ENCODE results near the gene KRTAP2-3.
"Not testable (repeated sequence)": the region's sequence is repeated elsewhere in the genome, so short reads cannot be mapped to it uniquely, and the experiment has no call there.

Gene KRTAP2-3

DNA sequence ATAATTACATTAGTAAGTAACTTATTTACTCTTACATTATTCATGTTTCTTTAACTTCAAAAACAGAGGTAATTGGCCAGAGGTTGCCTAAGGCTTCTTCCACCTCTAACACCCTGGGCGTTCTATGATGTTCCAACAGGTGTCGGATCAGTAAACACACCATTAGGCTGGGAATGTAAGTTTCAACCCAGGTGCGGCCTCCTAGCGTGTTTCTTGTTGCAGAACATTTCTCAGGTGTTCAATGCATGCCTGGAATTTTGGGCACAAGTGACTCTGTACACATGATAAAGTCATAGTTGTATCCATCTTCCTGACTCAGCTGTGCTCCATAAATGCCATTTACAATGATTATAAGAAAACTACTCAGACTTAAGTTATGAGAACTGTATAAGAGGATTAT is 5.9 kb downstream of the KRTAP2-3 start:
- Histone ChIP-seq H3K27me3 (ENCODE audit: control insufficient read depth, insufficient read depth, low read length) (no peaks in the 10 kb centered on the region), H3K4me1 (ENCODE audit: control insufficient read depth, insufficient read depth, low read length) (no peaks in the 10 kb centered on the region), H3K9ac (ENCODE audit: low read depth, low read length) (no peak overlapping the region), H3K36me3 (ENCODE audit: control insufficient read depth, insufficient read depth, low read length) (no peaks in the 10 kb centered on the region), H3K27ac (ENCODE audit: low read depth, low read length) (no peak overlapping the region), H3K9me3 (ENCODE audit: control insufficient read depth, insufficient read depth, low read length) (no peaks in the 10 kb centered on the region), H3K4me3 (ENCODE audit: low read depth, low read length) (no peak overlapping the region)

DNA sequence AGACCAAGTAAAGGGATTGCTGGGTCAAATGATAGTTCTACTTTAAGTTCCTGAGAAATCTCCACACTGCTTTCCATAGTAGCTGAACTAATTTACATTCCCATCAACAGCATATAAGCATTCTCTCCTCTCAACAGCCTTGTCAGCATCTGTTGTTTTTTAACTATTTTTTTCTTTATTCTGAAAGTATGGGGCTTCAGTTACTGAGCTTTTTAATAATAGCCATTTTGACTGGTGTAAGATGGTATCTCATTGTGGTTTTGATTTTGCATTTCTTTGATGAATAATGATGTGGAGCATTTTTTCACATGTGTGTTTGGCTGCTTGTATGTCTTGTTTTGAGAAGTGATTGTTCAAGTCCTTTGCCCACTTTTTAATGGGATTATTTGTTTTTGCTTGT is 7.3 kb downstream of the KRTAP2-3 start:
- 0 out of 2 replicates have a peak, but pooled peaks cover 5% of the 10 kb centered on the region for H3K4me1 ChIP-seq (ENCODE audit: control insufficient read depth, insufficient read depth, low read length)
- H3K27me3 ChIP-seq (ENCODE audit: control insufficient read depth, insufficient read depth, low read length) = no peaks in the 10 kb centered on the region
- no peak overlapping the region for H3K27ac ChIP-seq (ENCODE audit: low read depth, low read length)
- no peaks in the 10 kb centered on the region for H3K9me3 ChIP-seq (ENCODE audit: control insufficient read depth, insufficient read depth, low read length)
- no peak overlapping the region for H3K4me3 ChIP-seq (ENCODE audit: low read depth, low read length)
- H3K36me3 ChIP-seq (ENCODE audit: control insufficient read depth, insufficient read depth, low read length) = no peaks in the 10 kb centered on the region
- no peak overlapping the region for H3K9ac ChIP-seq (ENCODE audit: low read depth, low read length)

DNA sequence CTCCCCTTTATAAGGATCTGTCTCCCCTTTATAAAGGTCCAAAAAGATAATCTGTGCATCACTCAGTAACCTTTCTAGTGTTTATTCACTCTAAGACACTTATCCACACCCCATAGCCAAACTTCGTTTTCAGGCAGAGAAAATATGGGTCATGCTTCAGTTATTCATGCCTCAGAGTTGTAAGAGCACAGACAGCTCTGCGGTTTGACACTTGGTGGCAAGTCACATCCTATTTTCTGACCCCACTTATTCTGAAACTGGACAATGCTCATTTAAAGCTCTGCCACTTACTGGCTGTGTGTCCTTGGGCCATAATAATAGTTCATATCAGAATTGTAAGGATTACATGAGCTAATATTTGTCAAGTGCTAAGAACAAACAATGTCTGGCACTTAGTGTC is 10.8 kb downstream of the KRTAP2-3 start:
- H3K36me3 ChIP-seq (ENCODE audit: control insufficient read depth, insufficient read depth, low read length) = no peaks in the 10 kb centered on the region

DNA sequence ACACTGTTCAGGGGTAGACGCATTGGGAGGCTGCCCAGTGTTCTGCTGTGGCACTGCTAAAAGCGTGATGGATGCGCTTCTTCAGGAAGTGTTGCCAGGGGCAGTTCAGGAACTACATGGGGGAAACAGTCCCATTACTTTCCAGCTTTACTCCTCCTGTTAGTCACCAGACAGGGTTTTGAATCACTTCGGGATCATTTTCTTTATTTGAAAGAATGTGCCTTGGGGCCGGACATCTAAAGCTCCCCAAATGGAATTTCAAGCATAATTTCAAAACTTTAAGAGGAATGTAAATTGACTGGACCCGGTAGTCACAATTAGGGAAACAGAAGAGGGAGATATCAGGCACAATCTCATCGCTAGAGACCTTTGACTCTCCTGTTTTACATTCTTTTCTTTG is 11.5 kb downstream of the KRTAP2-3 start:
- Histone ChIP-seq H3K9ac (ENCODE audit: low read depth, low read length) (no peak overlapping the region), H3K27me3 (ENCODE audit: control insufficient read depth, insufficient read depth, low read length) (no peaks in the 10 kb centered on the region), H3K9me3 (ENCODE audit: control insufficient read depth, insufficient read depth, low read length) (no peaks in the 10 kb centered on the region), H3K27ac (ENCODE audit: low read depth, low read length) (no peak overlapping the region), H3K4me1 (ENCODE audit: control insufficient read depth, insufficient read depth, low read length) (0 out of 2 replicates have a peak, but pooled peaks cover 5% of the 10 kb centered on the region), H3K36me3 (ENCODE audit: control insufficient read depth, insufficient read depth, low read length) (no peaks in the 10 kb centered on the region), H3K4me3 (ENCODE audit: low read depth, low read length) (no peak overlapping the region)

More for the DNA sequence above, 10.8 kb downstream of the KRTAP2-3 start:
- no peak overlapping the region for H3K27ac ChIP-seq (ENCODE audit: low read depth, low read length)
- no peaks in the 10 kb centered on the region for H3K27me3 ChIP-seq (ENCODE audit: control insufficient read depth, insufficient read depth, low read length)
- H3K4me3 ChIP-seq (ENCODE audit: low read depth, low read length) = no peak overlapping the region
- no peaks in the 10 kb centered on the region for H3K9me3 ChIP-seq (ENCODE audit: control insufficient read depth, insufficient read depth, low read length)
- no peak overlapping the region for H3K9ac ChIP-seq (ENCODE audit: low read depth, low read length)
- H3K4me1 ChIP-seq (ENCODE audit: control insufficient read depth, insufficient read depth, low read length) = 0 out of 2 replicates have a peak, but pooled peaks cover 5% of the 10 kb centered on the region

DNA sequence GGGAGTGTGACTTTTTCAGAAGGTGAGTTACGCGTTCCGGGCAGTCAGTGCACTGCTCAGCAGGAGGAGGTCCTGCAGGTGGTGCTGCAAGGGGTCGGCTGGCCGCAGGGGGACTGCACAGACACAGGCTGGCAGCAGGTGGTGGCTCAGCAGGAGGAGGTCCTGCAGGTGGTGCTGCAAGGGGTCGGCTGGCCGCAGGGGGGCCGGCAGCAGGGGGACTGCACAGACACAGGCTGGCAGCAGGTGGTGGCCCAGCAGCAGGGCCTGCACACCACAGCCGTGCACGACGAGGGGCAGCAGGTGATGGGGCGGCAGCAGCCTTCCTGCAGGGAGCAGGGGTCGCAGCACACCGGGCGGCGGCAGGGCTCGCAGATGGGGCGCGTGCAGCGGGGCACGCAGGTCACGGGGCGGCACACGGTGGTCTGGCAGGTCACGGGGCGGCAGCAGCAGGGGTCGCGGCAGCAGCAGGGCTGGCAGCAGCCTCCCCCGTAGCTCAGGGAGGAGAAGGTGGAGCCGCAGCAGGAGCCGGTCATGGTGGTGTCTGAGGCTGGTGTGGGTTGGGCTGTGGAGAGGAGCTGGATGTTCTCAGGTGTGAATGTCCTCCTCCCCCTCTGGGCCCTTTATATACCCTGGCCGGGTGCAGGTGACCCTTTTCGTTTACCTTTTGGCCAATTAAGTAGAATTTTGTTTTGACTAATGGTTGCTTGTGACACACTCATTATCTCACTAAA is 13.0 kb downstream of the KRTAP2-3 start, which contains the start of gene KRTAP2-1:
TSS of gene KRTAP2-1 (minus strand) at position 582 of the 731 bp plus-strand sequence. CDS start at position 533, 49 bp downstream.
- H3K9me3 ChIP-seq (ENCODE audit: control insufficient read depth, insufficient read depth, low read length); H3K4me3 ChIP-seq (ENCODE audit: low read depth, low read length); H3K27ac ChIP-seq (ENCODE audit: low read depth, low read length); H3K4me1 ChIP-seq (ENCODE audit: control insufficient read depth, insufficient read depth, low read length); H3K9ac ChIP-seq (ENCODE audit: low read depth, low read length); H3K27me3 ChIP-seq (ENCODE audit: control insufficient read depth, insufficient read depth, low read length); H3K36me3 ChIP-seq (ENCODE audit: control insufficient read depth, insufficient read depth, low read length): not testable (repeated sequence)

DNA sequence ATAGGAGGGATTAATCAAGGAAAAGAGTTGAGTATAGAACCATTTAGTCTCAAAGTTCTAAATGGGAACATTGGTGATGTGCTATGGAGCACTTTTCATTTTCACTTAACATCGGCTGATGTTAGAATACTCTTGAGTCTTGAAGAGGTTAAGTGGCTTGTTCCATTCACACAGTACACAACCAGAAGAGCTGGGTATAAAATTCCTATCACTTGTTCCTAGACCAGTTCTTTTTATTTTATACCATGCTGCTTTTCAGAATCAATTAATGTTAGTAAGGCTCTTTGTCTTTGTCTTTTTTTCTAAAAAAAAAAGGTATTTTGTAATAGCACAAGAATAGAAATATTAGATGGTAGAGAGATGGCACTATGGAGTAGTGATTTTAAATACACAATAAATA is 17.0 kb downstream of the KRTAP2-3 start:
- no peak overlapping the region for H3K4me3 ChIP-seq (ENCODE audit: low read depth, low read length)

DNA sequence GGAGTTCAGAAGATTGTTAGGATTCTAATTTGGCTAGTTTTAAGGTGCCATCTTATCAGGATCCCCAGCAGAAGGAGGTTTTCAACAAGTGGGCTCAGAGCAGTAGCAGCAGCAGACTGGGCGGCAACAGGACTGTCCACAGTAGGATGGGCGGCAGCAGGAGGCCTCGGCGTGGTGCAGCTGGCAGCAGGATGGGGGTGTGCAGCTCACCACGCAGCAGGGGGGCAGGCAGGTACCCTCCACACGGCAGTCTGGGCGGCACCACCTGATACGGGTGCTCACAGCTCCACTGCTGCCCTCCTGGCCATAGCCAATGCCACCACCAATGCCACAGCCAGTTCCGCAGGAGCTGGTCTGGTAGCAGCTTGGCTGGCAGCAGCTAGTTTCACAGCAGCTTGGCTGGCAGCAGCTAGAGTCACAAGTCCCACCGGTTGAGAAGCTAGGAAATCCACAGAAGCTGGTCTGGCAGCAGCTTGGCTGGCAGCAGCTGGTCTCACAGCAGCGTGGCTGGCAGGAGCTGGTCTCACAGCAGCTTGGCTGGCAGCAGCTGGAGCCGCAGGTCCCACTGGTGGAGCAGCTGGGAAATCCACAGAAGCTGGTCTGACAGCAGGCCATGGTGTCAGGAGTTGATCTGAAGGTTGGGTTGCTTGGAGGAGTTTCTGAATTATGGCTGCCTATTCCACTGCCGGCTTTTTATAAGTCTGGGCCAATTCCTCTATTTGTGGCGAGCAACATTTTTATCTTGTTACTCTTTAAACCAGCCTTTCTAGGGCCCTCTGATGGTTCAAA is 18.9 kb downstream of the KRTAP2-3 start, which contains the start of gene KRTAP1-1:
TSS of gene KRTAP1-1 (minus strand) at position 668 of the 789 bp plus-strand sequence. CDS start at position 615, 53 bp downstream.
- H3K9ac ChIP-seq (ENCODE audit: low read depth, low read length) = not testable (repeated sequence)

More for the DNA sequence above, 17.0 kb downstream of the KRTAP2-3 start:
- Histone ChIP-seq H3K27me3 (ENCODE audit: control insufficient read depth, insufficient read depth, low read length) (no peaks in the 10 kb centered on the region), H3K9ac (ENCODE audit: low read depth, low read length) (no peak overlapping the region), H3K4me1 (ENCODE audit: control insufficient read depth, insufficient read depth, low read length) (peaks cover 13% of the 10 kb centered on the region), H3K36me3 (ENCODE audit: control insufficient read depth, insufficient read depth, low read length) (no peaks in the 10 kb centered on the region), H3K27ac (ENCODE audit: low read depth, low read length) (no peak overlapping the region), H3K9me3 (ENCODE audit: control insufficient read depth, insufficient read depth, low read length) (no peaks in the 10 kb centered on the region)

DNA sequence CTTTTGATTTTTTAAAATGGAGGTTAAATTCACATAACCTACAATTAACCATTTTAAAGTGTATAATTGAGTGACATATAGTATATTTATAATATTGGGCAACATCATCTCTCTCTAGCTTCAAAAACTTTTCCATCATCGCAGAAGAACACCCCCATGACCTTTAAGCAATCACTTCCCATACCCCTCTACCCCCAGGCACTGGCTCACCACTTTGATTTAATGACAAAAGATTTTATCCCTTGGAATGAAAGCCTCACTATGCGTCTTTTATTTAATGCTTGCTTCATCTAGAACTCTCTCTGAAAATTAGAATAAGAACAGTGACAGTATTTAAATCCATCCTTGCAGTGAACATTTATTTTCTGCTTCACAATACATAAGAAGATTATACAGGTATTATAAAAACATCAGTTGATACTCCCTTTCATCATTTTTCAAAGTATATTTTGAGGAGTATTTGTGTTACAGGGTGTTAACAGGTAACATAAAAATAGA is 22.0 kb downstream of the KRTAP2-3 start:
- Histone ChIP-seq H3K27me3 (ENCODE audit: control insufficient read depth, insufficient read depth, low read length) (no peaks in the 10 kb centered on the region), H3K36me3 (ENCODE audit: control insufficient read depth, insufficient read depth, low read length) (no peaks in the 10 kb centered on the region), H3K4me3 (ENCODE audit: low read depth, low read length) (no peak overlapping the region), H3K9me3 (ENCODE audit: control insufficient read depth, insufficient read depth, low read length) (no peaks in the 10 kb centered on the region), H3K27ac (ENCODE audit: low read depth, low read length) (no peak overlapping the region), H3K4me1 (ENCODE audit: control insufficient read depth, insufficient read depth, low read length) (peaks cover 26% of the 10 kb centered on the region), H3K9ac (ENCODE audit: low read depth, low read length) (no peak overlapping the region)

More for the DNA sequence above, 18.9 kb downstream of the KRTAP2-3 start, which contains the start of gene KRTAP1-1:
- H3K27me3 ChIP-seq (ENCODE audit: control insufficient read depth, insufficient read depth, low read length); H3K9me3 ChIP-seq (ENCODE audit: control insufficient read depth, insufficient read depth, low read length); H3K4me3 ChIP-seq (ENCODE audit: low read depth, low read length); H3K36me3 ChIP-seq (ENCODE audit: control insufficient read depth, insufficient read depth, low read length); H3K27ac ChIP-seq (ENCODE audit: low read depth, low read length): not testable (repeated sequence)
- H3K4me1 ChIP-seq (ENCODE audit: control insufficient read depth, insufficient read depth, low read length) = peaks cover 24% of the 10 kb centered on the region

DNA sequence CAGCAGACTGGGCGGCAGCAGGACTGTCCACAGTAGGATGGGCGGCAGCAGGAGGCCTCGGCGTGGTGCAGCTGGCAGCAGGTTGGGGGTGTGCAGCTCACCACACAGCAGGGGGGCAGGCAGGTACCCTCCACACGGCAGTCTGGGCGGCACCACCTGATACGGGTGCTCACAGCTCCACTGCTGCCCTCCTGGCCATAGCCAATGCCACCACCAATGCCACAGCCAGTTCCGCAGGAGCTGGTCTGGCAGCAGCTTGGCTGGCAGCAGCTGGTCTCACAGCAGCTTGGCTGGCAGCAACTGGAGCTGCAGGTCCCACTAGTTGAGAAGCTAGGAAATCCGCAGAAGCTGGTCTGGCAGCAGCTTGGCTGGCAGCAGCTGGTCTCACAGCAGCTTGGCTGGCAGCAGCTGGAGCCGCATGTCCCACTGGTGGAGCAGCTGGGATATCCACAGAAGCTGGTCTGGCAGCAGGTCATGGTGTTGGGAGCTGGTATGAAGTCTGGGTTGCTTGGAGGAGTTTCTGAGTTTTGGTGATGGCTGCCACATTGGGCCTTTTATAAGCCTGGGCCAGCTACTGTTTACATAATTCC is 25.5 kb downstream of the KRTAP2-3 start, which contains the start of gene KRTAP1-3:
TSS of gene KRTAP1-3 (minus strand) at position 529 of the 590 bp plus-strand sequence. CDS start at position 476, 53 bp downstream.
- H3K4me3 ChIP-seq (ENCODE audit: low read depth, low read length); H3K36me3 ChIP-seq (ENCODE audit: control insufficient read depth, insufficient read depth, low read length); H3K9ac ChIP-seq (ENCODE audit: low read depth, low read length); H3K9me3 ChIP-seq (ENCODE audit: control insufficient read depth, insufficient read depth, low read length); H3K27ac ChIP-seq (ENCODE audit: low read depth, low read length); H3K27me3 ChIP-seq (ENCODE audit: control insufficient read depth, insufficient read depth, low read length): not testable (repeated sequence)
- peaks cover 26% of the 10 kb centered on the region for H3K4me1 ChIP-seq (ENCODE audit: control insufficient read depth, insufficient read depth, low read length)

DNA sequence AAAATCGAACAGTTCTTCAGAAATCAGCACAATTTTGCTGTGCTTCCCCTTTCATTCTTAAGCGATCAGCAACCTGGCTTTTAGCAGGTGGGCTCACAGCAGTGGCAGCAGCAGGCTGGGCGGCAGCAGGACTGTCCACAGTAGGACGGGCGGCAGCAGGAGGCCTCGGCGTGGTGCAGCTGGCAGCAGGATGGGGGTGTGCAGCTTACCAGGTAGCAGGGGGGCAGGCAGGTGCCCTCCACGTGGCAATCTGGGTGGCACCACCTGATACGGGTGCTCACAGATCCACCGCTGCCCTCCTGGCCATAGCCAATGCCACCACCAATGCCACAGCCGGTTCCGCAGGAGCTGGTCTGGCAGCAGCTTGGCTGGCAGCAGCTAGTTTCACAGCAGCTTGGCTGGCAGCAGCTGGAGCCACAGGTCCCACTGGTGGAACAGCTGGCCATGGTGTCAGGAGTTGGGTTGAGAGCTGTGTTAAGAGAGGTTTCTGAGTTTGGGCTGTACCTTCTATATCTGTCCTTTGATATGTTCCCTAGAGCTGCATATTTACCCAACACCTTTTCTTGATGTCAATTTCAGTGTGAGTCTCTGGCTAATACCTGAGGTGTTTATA is 30.2 kb downstream of the KRTAP2-3 start, which contains the start of gene KRTAP1-4:
TSS of gene KRTAP1-4 (minus strand) at position 563 of the 613 bp plus-strand sequence. CDS start at position 446, 117 bp downstream.
- no peak within 1 kb of the TSS for H3K9ac ChIP-seq (ENCODE audit: low read depth, low read length)
- H3K36me3 ChIP-seq (ENCODE audit: control insufficient read depth, insufficient read depth, low read length) = no peaks in the 10 kb centered on the region
- no peaks in the 10 kb centered on the region for H3K4me1 ChIP-seq (ENCODE audit: control insufficient read depth, insufficient read depth, low read length)
- no peaks in the 10 kb centered on the region for H3K9me3 ChIP-seq (ENCODE audit: control insufficient read depth, insufficient read depth, low read length)
- H3K4me3 ChIP-seq (ENCODE audit: low read depth, low read length) = no peak within 1 kb of the TSS
- no peak within 1 kb of the TSS for H3K27ac ChIP-seq (ENCODE audit: low read depth, low read length)
- H3K27me3 ChIP-seq (ENCODE audit: control insufficient read depth, insufficient read depth, low read length) = no peaks in the 10 kb centered on the region

Measured in HUES48 (cell line).